ENCODE measurements around the gene SLC1A4.

DNA sequence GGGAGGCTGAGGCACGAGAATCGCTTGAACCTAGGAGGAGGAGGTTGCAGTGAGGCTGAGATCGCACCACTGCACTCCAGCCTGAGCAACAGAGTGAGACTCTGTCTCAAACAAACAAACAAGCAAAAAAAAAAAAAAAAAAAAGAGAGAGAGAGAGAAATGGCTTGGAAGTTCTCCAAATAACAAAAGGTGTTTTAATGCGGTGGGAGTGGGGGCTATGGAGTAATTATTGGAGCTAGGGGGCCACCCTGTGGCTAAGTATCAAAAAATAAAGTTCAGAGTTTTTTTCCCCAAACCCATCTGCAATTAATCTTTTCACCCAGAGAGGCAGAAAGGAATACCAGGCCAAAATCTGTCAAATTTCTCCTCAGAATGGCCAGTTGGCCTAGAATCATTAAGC, 44.0 kb downstream of the SLC1A4 start:
- TF ChIP-seq CHD1 (IDR thresholded peaks at IDR 0.05; ENCODE audit: low read depth, low read length) (no peak), SIN3A (IDR thresholded peaks at IDR 0.05; ENCODE audit: low read depth, low read length) (no peak), POLR2A (IDR thresholded peaks at IDR 0.05; ENCODE audit: low read depth, low read length) (no peak), ZNF24 (IDR thresholded peaks at IDR 0.05) (no peak), JUND (IDR thresholded peaks at IDR 0.05; ENCODE audit: low read depth, low read length) (no peak)
- TF ChIP-seq, protein P1, sequence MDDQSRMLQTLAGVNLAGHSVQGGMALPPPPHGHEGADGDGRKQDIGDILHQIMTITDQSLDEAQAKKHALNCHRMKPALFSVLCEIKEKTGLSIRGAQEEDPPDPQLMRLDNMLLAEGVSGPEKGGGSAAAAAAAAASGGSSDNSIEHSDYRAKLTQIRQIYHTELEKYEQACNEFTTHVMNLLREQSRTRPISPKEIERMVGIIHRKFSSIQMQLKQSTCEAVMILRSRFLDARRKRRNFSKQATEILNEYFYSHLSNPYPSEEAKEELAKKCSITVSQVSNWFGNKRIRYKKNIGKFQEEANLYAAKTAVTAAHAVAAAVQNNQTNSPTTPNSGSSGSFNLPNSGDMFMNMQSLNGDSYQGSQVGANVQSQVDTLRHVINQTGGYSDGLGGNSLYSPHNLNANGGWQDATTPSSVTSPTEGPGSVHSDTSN (IDR thresholded peaks at IDR 0.05; ENCODE audit: insufficient replicate concordance, low read depth, low read length), result no peak
- TF ChIP-seq, protein P2, sequence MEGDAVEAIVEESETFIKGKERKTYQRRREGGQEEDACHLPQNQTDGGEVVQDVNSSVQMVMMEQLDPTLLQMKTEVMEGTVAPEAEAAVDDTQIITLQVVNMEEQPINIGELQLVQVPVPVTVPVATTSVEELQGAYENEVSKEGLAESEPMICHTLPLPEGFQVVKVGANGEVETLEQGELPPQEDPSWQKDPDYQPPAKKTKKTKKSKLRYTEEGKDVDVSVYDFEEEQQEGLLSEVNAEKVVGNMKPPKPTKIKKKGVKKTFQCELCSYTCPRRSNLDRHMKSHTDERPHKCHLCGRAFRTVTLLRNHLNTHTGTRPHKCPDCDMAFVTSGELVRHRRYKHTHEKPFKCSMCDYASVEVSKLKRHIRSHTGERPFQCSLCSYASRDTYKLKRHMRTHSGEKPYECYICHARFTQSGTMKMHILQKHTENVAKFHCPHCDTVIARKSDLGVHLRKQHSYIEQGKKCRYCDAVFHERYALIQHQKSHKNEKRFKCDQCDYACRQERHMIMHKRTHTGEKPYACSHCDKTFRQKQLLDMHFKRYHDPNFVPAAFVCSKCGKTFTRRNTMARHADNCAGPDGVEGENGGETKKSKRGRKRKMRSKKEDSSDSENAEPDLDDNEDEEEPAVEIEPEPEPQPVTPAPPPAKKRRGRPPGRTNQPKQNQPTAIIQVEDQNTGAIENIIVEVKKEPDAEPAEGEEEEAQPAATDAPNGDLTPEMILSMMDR (IDR thresholded peaks at IDR 0.05 in 2 of 3, conservative IDR thresholded peaks at IDR 0.05 in 1 of 3; ENCODE audit: control insufficient read depth in 2 of 3, extremely low read depth in 1 of 3, insufficient read depth in 1 of 3, low read depth in 3 of 3, low read length in 3 of 3), result peak in 2 of 3 experiments; percentile 20 to 40; a peak in 2 of 6 replicates

Measured in GM12878 (cell line).